Activated effector memory CD4-positive, alpha-beta T cell treated with Interleukin-2 at 50 U/mL for 16 hours (primary cell): ENCODE results near the gene KRT77.
"Not testable (repeated sequence)": the region's sequence is repeated elsewhere in the genome, so short reads cannot be mapped to it uniquely, and the experiment has no call there.

Experiments
- DNase-seq: peaks from one replicate; pipeline ENCODE4 v3.0.0-alpha.2; 2020

Gene KRT77

DNA sequence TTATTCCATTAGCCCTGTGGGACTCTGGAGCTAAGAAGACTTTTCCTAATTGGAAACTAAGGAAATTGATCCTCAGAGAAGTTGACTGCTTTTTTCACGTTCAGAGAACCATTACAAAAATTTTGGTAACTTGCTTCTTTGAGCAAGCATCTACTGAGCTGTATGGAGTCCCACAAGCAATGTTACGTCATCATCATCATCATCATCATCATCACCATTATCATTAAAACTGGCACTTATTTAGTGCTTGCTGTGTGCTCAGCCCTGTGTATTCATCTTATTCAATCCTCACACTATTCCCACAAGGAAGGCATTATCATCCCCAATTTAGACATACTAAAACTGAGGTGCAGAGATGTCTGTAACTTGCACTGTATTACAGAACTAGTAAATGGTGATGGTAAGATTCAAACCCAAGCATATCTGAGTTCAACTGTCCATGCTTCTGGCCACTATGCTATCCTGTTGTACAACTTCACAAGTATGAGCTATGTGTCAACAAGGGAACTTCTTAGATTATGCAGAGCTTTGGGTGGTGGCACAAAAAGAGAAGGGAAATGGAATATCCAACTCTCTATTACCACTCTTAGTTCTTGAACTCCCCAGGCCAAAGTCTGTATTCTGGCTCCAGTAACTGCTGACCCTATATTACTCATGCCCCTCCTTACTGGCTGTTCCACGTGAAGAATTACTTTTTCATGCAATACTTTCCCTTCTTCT, 29.5 kb downstream of the KRT77 start:
- no peak for DNase-seq

GRCh38 chr12:52673217-52673616, 30.1 kb downstream of the KRT77 start:
- no peak for DNase-seq

DNA sequence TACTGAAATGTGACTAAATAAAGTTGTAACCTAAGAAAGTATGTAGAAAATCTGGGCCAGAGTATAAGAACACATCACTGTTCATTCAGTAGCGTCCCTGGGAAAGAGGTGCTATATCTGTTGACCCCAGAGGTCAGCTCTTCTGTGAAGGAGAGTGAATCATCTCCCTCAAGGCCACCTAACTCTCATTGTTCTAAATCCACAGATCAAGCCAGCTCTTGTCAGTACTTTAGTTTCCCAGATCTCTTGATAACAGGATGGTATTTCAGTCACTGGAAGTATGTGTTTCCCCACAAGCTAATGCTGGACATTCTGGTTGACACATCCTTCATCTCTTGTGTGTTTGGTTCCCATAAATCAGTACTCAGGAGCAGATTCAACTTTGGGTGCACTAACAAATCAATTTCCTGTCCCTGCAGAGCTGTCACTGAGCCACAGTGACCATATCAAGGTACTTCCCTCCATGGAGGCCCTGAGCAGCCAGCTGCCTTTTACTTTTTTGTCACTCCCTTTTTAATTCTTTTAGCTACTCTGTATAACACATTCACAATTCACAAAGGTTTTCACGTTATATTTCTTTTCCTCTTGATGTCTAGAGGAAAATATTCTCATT, 30.9 kb downstream of the KRT77 start:
- no peak for DNase-seq

- no peak for DNase-seq
Measured at GRCh38 chr12:52670961-52671360, 32.4 kb downstream of the KRT77 start.

- no peak for DNase-seq
Measured at GRCh38 chr12:52670506-52670905, 32.8 kb downstream of the KRT77 start.

DNA sequence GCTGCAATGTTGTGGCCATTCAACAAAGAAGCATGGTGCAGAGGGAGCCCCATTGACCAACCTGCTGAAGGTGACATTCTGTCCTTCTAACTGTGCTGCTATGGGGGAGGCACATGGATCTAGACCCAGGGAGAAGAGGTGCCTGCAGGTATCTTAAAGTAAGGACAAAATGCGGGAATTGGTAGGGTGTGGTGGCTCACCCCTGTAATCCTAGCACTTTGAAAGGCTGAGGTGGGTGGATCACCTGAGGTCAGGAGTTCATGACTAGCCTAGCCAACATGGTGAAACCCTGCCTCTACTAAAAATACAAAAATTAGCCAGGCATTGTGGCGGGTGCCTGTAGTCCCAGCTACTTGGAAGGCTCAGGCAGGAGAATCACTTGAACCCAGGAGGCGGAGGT, 33.4 kb downstream of the KRT77 start:
- not testable (repeated sequence) for DNase-seq

DNA sequence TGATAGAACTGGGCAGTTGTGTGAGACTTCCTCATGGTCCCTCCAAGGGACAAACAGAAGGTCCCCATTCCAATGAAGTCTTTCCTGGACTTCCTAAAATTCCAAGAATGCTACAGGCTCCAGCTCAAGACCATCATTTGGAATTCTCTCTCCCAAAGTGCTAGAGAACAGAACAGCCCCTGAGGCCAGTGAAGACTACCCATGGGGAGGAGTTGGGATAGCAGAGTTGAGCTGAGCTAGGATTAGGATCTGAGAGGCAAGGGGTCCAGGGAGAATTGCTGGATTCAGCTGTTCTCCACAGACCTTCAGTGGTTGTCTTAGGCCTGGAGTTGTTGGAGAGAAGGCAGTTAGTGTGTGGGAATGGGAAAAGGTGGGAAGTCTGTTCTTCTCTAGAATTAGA, 33.9 kb downstream of the KRT77 start:
- no peak for DNase-seq

DNA sequence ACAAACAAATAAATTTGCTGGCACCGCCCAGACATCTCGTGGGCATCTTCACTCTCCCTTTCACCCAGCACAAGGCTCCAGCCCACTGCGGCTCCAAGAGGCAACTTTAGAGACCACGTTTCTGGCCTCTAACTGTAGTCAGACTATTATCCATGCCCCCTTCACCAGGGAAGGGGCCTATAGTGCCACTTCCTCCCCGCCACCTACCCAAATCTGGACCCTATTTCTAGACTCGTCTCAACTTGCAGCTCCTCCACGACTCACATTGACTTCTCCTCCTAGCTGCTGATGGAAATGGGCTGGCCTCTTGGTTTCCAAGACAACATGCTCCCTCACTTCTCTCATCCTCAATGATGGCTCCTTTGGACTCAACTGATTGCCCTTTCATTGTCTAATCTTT, 35.4 kb downstream of the KRT77 start:
- no peak for DNase-seq

GRCh38 chr12:52667509-52667908, 35.8 kb downstream of the KRT77 start:
- no peak for DNase-seq

GRCh38 chr12:52666471-52666870, 36.9 kb downstream of the KRT77 start:
- DNase-seq = no peak

GRCh38 chr12:52663420-52663819, 39.9 kb downstream of the KRT77 start:
- DNase-seq = no peak

- DNase-seq = no peak
Measured at GRCh38 chr12:52662918-52663229, 40.5 kb downstream of the KRT77 start.

DNA sequence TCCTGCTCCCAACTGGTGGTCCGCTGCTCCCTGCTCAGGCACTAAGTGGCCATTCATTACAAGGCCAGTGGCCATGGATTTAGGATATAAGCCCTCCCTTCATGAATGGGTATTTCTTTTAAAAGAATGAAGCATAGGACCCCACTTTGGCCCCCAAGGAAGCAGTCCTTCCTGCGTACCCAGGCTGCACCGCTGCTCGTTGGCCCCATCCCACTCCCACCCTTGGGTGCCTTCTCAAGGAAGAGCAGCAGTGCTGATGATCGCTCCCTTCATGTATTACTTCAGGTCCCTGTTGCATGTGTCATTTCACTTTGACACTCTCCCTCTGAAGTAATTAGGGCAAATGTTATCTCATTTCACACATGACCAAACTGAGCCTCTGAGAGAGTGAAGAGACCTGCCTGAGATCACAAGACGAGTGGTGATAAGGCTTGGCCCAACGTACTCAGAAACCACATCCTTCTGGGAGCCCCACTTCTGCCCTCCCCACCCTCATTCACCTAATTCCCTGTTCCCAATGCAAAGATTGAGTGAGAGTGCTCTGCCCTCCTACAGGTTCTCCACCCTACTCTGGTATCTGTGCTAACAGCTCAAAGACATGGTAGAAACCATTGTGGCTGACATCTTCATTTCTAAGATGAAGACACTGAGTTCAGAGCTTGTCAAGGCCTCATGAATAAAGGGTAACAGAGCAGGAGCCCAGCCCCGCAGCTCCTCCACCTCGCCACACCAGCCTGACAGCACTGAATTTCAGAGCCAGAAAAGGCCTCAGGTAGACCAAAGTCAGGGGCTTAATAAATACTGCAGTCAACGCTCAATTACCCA, 41.0 kb downstream of the KRT77 start:
- DNase-seq = no peak

DNA sequence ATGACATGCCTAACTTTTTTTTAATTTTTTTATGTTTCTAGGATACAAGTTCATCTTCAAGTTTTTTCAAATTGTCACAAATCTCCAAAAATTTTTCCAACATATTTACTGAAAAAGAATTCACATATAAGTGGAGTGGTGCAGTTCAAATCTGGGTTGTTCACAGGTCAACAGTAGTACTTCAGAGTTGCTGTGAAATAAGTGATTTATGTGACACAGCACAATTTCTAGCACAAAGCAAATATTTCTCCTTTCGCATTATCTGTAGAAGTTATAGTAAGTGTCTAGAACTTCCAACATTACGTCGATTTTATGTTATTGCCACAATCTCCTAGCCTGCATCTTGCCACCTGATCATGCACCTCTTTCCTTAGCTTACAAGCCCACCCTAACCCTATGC, 41.7 kb downstream of the KRT77 start:
- DNase-seq = no peak

DNA sequence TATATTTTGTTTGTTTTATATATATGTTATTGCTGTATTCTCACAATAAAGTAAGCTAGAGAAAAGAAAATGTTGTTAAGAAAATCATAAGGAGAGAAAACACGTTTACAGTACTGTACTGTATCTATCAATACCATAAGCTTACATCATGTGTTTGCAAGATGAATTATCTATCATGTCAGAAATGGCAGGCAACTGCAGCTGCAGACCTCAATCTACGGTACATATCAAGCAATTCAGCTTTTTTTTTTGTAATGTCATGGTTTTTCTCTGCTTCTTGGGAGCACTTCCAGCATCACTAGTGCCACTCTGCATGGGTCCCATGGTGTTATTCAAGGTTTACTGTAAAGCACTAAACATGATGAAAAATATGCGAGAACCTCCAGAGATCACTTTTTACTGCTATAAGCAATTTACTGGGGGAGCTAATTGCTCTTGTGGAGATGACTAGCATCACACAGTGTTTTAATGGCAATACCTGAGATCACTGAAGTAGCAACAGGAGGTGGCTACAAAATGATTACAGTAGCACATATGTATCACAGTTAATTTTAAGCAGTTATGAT, 42.3 kb downstream of the KRT77 start:
- no peak for DNase-seq

DNA sequence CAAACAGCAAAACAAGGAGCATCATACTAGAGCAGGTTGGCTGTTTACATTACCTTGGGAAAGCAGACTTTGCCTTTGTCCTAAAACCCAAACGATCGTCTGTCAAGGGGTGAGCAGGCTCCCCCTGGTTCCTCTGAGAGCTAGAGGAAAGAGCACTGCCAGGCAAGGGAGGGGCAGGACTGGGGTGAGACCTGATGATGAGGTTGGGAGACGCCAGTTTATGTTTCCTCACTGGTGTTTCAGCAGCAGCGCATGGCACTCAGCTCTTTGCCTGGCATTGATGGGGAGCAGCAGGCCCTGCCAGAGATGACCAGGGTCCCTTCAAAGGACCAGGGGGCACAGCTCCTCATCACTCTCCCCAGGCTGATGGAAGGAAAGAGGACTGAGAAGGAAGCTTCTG, 43.4 kb downstream of the KRT77 start:
- no peak for DNase-seq

GRCh38 chr12:52659395-52659794, 43.9 kb downstream of the KRT77 start:
- DNase-seq = no peak

DNA sequence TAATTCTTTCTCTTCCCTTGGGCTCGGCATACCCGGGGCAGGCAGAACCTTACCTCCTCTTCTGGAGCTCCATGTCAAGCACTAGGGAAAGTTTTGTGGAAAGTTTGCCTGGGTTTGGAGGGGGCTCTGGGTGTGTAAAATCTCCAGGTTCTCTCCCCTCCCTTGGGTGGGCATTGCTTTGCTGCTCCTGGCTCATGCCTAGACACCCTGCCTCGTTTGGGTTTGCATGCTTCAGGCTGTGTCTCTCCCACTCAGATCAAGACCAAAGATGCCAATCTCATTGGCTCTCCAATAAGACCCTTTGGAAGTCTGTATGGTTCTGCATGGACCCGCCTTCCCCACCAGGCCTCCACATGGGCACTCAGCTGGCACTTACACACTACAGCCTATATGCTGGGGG, 45.1 kb downstream of the KRT77 start:
- no peak for DNase-seq

DNA sequence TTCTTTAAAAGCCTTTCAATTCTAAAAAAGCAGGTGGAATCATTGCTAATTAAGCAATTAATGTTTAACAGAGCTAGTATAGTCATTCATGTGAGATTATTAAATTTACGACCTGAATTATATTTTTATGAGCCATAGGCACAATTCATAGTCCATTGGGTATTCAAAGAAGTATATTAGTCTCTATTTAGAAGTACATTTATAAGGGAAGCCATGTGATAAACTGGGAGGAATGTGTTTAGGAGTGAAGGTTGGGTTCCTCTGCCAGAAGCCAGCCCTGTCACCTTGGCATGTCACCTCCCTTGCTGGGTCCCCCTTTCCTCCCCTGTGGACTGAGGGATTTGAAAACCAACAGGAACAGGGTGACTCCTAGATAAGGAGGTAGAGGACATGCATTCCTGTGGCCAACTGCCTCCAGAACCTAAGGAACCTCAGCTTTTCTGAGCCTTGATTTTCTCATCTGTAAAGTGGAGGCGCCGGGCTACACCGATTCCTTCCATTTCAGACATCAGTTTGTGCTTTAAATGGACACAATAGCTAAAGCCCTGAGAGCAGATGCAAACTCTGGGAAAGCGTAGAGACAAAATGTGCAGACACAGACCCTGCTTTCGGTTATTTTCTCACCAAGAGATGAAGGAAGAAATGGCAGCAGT, 45.9 kb downstream of the KRT77 start:
- DNase-seq = no peak

DNA sequence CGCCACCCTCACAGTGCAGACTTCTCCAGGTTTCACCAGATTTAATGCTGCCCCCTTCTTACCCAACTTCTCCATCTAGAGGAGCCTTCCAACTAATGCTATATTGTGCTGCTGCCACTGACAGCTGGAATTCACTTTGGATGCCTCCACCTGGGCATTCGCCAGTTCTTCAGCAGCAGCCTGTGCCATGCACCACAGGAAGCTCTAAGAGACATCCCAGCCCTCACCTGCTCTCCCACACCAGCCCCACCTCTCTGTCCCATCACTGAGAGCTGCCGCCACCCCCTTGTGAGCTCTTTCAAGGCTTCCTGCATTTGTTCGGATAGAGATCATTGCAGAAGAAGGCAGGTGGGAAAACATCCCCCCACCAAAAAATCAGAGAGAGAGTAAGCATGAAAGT, 46.7 kb downstream of the KRT77 start:
- DNase-seq = no peak

DNA sequence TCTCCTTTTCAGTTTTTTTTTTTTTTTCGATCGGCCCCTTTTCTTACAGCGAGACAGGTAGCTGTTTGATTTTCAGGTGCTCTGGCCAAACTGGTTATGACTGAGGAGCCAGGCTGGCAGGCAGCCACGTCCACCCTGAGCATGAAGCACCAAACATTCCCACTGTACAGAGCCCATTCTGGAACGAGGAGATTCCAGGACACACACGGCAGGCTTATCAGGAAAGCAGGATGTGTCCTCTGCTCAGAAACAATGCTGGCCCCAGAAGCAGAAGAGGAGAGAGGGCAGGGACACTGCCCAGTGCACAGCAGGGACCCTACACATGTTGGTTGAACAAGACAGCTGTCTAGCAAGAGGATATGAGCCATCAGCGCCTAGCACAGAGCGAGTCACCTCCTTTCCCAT, 47.6 kb downstream of the KRT77 start:
- DNase-seq = no peak

- no peak for DNase-seq
Measured at GRCh38 chr12:52655251-52655650, 48.1 kb downstream of the KRT77 start.

GRCh38 chr12:52651726-52652261, 51.5 kb downstream of the KRT77 start, which contains the start of gene KRT2:
KRT2 (minus strand) TSS chr12:52652211; CDS start chr12:52652142, 69 bp downstream.
- no peak for DNase-seq
